SU-DHL-6 (cell line): ENCODE data around the gene FOXM1.

Experiments used
- H2AFZ ChIP-seq: fragments of 200-600 bp; sonication (generic); 2 replicates; pipeline ENCODE4 v1.6.1; 2014; ENCODE audit warnings: low read depth, mild to moderate bottlenecking, moderate library complexity, mixed read lengths, antibody characterized with exemption, low read length; ENCODE audit not compliant: severe bottlenecking
- H3F3A ChIP-seq: fragments of 200-600 bp; shearing (Covaris generic); 2 replicates; pipeline ENCODE4 v1.6.0; 2016; ENCODE audit warnings: antibody characterized with exemption, mild to moderate bottlenecking; ENCODE audit not compliant: insufficient read depth
- H3K27ac ChIP-seq: fragments of 200-600 bp; sonication (generic); 2 replicates; pipeline ENCODE4 v1.5.1; 2016; ENCODE audit warnings: low read depth, mild to moderate bottlenecking, low read length, moderate library complexity, mixed read lengths
- H3K27me3 ChIP-seq: fragments of 200-600 bp; sonication (generic), shearing (Covaris generic); 2 replicates; pipeline ENCODE4 v1.6.0; 2014; ENCODE audit warnings: mild to moderate bottlenecking, low read length
- H3K36me3 ChIP-seq: fragments of 200-600 bp; sonication (generic); 2 replicates; pipeline ENCODE4 v1.6.1; 2014; ENCODE audit warnings: mild to moderate bottlenecking, low read length, mixed read lengths
- H3K4me2 ChIP-seq: fragments of 300-600, 200-600 bp; shearing (Covaris generic), sonication (generic); 2 replicates; pipeline ENCODE4 v1.6.0; 2014; ENCODE audit warnings: low read length, low read depth, mild to moderate bottlenecking; ENCODE audit not compliant: poor library complexity, severe bottlenecking
- H3K4me3 ChIP-seq: fragments of 200-600 bp; sonication (generic); 2 replicates; pipeline ENCODE4 v1.5.1; 2014; ENCODE audit warnings: antibody characterized with exemption, low read length, mild to moderate bottlenecking, mixed read lengths; ENCODE audit not compliant: insufficient read depth, poor library complexity, severe bottlenecking
- H3K79me2 ChIP-seq: fragments of 200-600 bp; sonication (generic); 2 replicates; pipeline ENCODE4 v1.6.1; 2014; ENCODE audit warnings: mild to moderate bottlenecking, low read length, moderate library complexity; ENCODE audit not compliant: insufficient read depth
- H3K9ac ChIP-seq: fragments of 200-600 bp; sonication (generic); 2 replicates; pipeline ENCODE4 v1.7.0; 2014; ENCODE audit warnings: mild to moderate bottlenecking, low read length
- H3K9me2 ChIP-seq: fragments of 200-600 bp; sonication (generic); replicated peaks from 2 replicates; pipeline ENCODE4 v1.6.1; 2014; ENCODE audit warnings: low read length; ENCODE audit not compliant: insufficient read depth
- H3K9me3 ChIP-seq: fragments of 200-600 bp; sonication (generic); 2 replicates; pipeline ENCODE4 v1.6.1; 2014; ENCODE audit warnings: low read length, mixed read lengths; ENCODE audit not compliant: insufficient read depth
- H4K20me1 ChIP-seq: fragments of 200-600 bp; sonication (generic); 2 replicates; pipeline ENCODE4 v1.6.1; 2014; ENCODE audit warnings: low read depth, mild to moderate bottlenecking, antibody characterized with exemption, low read length, moderate library complexity, mixed read lengths
- EZH2phosphoT487 ChIP-seq: fragments of 200-600 bp; sonication (generic), shearing (Covaris generic); conservative IDR thresholded peaks from 2 replicates; pipeline ENCODE4 v1.6.1; 2018; ENCODE audit warnings: mild to moderate bottlenecking, antibody characterized with exemption, low read length, moderate library complexity, mixed read lengths
- TF ChIP-seq, protein P1 (sequence below): fragments of 200-600 bp; sonication (generic); IDR thresholded peaks from one replicate; pipeline ENCODE4 v1.5.1; 2017; ENCODE audit warnings: antibody characterized with exemption, mild to moderate bottlenecking, low read length, moderate library complexity; ENCODE audit not compliant: insufficient read depth, poor library complexity, severe bottlenecking

The FOXM1 gene, protein sequence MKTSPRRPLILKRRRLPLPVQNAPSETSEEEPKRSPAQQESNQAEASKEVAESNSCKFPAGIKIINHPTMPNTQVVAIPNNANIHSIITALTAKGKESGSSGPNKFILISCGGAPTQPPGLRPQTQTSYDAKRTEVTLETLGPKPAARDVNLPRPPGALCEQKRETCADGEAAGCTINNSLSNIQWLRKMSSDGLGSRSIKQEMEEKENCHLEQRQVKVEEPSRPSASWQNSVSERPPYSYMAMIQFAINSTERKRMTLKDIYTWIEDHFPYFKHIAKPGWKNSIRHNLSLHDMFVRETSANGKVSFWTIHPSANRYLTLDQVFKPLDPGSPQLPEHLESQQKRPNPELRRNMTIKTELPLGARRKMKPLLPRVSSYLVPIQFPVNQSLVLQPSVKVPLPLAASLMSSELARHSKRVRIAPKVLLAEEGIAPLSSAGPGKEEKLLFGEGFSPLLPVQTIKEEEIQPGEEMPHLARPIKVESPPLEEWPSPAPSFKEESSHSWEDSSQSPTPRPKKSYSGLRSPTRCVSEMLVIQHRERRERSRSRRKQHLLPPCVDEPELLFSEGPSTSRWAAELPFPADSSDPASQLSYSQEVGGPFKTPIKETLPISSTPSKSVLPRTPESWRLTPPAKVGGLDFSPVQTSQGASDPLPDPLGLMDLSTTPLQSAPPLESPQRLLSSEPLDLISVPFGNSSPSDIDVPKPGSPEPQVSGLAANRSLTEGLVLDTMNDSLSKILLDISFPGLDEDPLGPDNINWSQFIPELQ

DNA sequence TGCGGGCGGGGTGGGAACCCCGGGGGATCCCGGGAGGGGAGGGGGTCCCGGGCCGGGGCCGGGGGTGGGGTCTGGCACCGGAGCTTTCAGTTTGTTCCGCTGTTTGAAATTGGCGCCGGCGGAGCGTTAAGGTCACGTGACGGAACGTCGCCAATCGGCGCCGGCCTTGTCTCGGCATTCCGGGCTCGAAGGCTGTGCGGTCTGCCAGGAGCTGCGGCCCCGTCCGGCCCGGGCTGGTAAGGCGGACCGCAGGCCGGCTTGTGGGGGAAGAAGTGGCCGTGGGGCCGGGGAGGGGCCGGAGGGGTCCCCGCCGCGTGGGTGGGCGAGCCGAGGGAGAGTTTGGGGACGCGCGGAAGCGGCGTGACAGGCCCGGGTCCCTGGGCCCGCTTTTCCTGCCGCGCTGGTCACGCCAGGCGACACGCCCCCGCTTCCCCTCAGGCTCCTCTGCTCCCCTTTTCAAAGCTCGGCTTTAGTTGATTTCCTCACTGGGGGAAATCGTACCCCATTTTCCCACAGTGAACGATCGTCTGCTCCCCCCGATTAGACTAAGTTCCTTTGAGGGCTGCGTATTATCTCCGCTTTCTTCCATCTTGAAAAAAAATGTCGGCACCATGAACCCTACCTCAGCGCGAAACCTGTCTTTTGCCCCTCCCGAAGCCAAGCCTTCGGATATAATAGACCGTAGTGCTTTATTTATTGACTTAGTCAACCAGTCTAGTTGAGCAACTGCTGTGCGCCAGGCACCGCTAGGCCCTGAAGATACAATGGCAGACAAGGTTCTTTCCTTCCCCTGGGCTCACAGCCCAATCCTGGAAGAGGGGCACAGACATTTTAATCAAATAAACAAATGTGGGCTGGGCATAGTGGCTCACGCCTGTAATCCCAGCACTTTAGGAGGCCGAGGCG lies at the start of gene FOXM1, which contains the start of gene RHNO1:
Gene FOXM1, minus strand, starts transcription at position 128 of the 906 bp plus-strand sequence. CDS start 2,696 bp downstream, outside the sequence.
Gene RHNO1, plus strand, starts transcription at position 177 of the 906 bp plus-strand sequence. CDS start 8,144 bp downstream, outside the sequence.
- peak within 1 kb of the TSS; percentile 74 for H3K27ac ChIP-seq

DNA sequence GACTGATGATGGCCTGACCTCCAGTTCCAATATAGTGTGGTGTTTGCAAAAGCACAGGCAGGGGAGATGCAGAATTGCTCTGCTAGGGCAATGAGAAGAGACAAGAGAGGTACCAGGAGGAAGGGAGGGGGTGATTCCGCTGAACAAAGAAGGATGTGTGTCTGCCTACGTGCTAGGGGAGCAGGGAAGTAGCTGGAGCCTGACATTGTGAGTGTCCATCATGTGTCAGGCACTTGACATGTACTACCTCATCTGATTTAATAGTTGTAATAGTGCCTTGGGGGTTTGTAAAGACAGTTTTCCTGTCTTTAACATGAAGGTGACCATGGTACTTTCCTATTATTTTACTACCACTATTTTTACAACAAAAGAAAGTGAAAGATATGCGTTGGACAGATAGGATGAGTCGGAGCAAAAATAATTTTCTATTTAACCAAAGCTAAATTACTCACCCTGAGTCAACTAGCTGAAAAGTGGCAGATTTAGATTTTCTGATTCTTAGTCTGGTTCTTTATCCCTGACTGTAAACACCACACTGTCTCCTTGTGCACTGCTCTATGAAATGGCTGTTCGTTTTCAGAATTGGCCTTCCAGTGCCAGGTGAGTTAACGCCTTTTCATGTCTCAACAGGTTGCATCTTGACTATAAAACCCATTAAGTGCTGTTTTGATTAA lies 48.5 kb upstream of the FOXM1 start:
- no peaks in the 10 kb centered on the region for H3K9me3 ChIP-seq
- H4K20me1 ChIP-seq, result no peaks in the 10 kb centered on the region
- no peaks in the 10 kb centered on the region for H3K27me3 ChIP-seq
- no peaks in the 10 kb centered on the region for H3F3A ChIP-seq
- no peak for TF ChIP-seq EZH2phosphoT487
- TF ChIP-seq, protein P1, sequence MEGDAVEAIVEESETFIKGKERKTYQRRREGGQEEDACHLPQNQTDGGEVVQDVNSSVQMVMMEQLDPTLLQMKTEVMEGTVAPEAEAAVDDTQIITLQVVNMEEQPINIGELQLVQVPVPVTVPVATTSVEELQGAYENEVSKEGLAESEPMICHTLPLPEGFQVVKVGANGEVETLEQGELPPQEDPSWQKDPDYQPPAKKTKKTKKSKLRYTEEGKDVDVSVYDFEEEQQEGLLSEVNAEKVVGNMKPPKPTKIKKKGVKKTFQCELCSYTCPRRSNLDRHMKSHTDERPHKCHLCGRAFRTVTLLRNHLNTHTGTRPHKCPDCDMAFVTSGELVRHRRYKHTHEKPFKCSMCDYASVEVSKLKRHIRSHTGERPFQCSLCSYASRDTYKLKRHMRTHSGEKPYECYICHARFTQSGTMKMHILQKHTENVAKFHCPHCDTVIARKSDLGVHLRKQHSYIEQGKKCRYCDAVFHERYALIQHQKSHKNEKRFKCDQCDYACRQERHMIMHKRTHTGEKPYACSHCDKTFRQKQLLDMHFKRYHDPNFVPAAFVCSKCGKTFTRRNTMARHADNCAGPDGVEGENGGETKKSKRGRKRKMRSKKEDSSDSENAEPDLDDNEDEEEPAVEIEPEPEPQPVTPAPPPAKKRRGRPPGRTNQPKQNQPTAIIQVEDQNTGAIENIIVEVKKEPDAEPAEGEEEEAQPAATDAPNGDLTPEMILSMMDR, result no peak
- H3K79me2 ChIP-seq, result no peaks in the 10 kb centered on the region
- no peak overlapping the region for H3K4me2 ChIP-seq
- no peak overlapping the region for H3K9ac ChIP-seq
- no peaks in the 10 kb centered on the region for H3K36me3 ChIP-seq
- H3K9me2 ChIP-seq, result no peaks in the 10 kb centered on the region
- H2AFZ ChIP-seq, result no peak overlapping the region
- no peak overlapping the region for H3K27ac ChIP-seq
- H3K4me3 ChIP-seq, result no peak overlapping the region

More for the DNA sequence above, at the start of gene FOXM1, which contains the start of gene RHNO1:
- Histone ChIP-seq H3K79me2 (peaks cover 88% of the 10 kb centered on the region), H3K27me3 (no peaks in the 10 kb centered on the region), H3K36me3 (peaks cover 16% of the 10 kb centered on the region; the same call in 1 of the 2 replicates), H3K4me2 (peak within 1 kb of the TSS; percentile 100), H4K20me1 (no peaks in the 10 kb centered on the region; the same call in 1 of the 2 replicates), H3F3A (no peaks in the 10 kb centered on the region), H3K4me3 (peak within 1 kb of the TSS; percentile 74), H3K9me2 (no peaks in the 10 kb centered on the region), H2AFZ (peak within 1 kb of the TSS; percentile 17), H3K9ac (peak within 1 kb of the TSS; percentile 94), H3K9me3 (no peaks in the 10 kb centered on the region)
- no peak for TF ChIP-seq EZH2phosphoT487

DNA sequence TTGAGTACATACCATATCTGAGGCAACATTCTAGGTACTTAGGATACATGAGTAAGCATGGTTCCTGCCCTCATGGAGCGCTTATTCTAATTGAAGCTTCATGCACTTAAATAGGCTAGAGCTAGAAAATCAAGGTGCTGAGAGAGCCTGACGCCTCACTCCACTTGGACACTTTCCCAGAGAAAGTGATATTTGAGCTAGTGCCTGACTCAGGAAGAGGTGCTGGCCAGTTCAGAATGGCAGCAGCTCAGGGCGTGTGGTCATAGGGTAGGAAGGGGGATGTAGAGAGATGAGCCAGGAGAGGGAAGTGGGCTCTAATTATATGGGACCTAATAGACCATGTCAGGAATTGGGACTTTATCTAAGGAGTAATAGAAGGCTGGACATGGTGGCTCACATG lies 47.0 kb upstream of the FOXM1 start:
- Histone ChIP-seq H3K27ac (no peak overlapping the region), H3K4me3 (no peak overlapping the region), H3K27me3 (no peaks in the 10 kb centered on the region), H3K9me2 (no peaks in the 10 kb centered on the region), H3K36me3 (no peaks in the 10 kb centered on the region), H3K9me3 (no peaks in the 10 kb centered on the region), H2AFZ (no peak overlapping the region), H3F3A (no peaks in the 10 kb centered on the region), H4K20me1 (no peaks in the 10 kb centered on the region), H3K4me2 (no peak overlapping the region), H3K9ac (no peak overlapping the region), H3K79me2 (no peaks in the 10 kb centered on the region)
- TF ChIP-seq, protein P1, result no peak
- no peak for TF ChIP-seq EZH2phosphoT487
